ENCODE measurements around the gene CAV2.

Gene CAV2

DNA sequence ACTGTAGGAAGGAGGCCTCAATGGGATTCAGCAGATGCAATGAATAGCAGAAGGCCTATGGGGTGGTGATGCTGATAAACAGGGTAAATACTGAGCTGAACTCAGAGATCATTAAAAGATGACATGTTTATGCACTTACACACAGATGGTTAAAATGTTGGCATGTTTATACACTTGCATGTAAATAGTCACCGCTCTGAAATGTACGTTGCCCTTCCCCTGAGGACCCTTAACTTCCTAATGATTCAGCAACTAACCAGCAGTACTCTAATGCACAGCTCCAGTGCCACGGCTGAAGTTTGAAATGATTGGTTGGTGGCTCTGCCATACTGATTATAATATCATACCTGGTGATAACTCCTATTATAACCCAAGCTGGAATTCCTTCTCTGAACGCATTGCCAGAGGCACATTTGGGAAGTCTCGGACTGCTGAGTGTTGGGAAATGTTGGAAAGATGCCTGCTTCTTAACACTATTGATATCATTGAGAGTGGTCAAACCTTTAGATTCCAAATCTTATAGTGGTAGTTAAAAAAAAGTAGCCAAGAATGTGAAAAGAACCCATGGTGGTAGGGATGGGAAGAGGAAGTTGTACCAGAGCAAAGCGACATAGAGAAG is 21.6 kb downstream of the CAV2 start:
- no peak for TF ChIP-seq REST (IDR thresholded peaks at IDR 0.05; ENCODE audit: low read depth)
- TF ChIP-seq USF1 (IDR thresholded peaks at IDR 0.05): no peak
- TF ChIP-seq FOXM1 (IDR thresholded peaks at IDR 0.05; ENCODE audit: borderline replicate concordance, low read depth): no peak
- no peak for TF ChIP-seq NFIC (IDR thresholded peaks at IDR 0.05)
- no peak for TF ChIP-seq TEAD4 (IDR thresholded peaks at IDR 0.05)
- TF ChIP-seq ZBTB7A (IDR thresholded peaks at IDR 0.05; ENCODE audit: low read depth): no peak
- no peak for TF ChIP-seq YY1 (IDR thresholded peaks at IDR 0.05; ENCODE audit: low read depth)
- no peak for TF ChIP-seq EGR1 (IDR thresholded peaks at IDR 0.05)
- no peak for TF ChIP-seq CREB1 (IDR thresholded peaks at IDR 0.05; ENCODE audit: low read depth)
- TF ChIP-seq, protein P1, sequence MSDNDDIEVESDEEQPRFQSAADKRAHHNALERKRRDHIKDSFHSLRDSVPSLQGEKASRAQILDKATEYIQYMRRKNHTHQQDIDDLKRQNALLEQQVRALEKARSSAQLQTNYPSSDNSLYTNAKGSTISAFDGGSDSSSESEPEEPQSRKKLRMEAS (IDR thresholded peaks at IDR 0.05): no peak
- no peak for TF ChIP-seq RAD21 (IDR thresholded peaks at IDR 0.05; ENCODE audit: low read depth)
- TF ChIP-seq TCF12 (IDR thresholded peaks at IDR 0.05; ENCODE audit: low read depth): no peak
- TF ChIP-seq EP300 (IDR thresholded peaks at IDR 0.05; ENCODE audit: borderline replicate concordance): no peak
- TF ChIP-seq TAF1 (IDR thresholded peaks at IDR 0.05; ENCODE audit: low read depth): no peak
- no peak for TF ChIP-seq CEBPB (IDR thresholded peaks at IDR 0.05)

DNA sequence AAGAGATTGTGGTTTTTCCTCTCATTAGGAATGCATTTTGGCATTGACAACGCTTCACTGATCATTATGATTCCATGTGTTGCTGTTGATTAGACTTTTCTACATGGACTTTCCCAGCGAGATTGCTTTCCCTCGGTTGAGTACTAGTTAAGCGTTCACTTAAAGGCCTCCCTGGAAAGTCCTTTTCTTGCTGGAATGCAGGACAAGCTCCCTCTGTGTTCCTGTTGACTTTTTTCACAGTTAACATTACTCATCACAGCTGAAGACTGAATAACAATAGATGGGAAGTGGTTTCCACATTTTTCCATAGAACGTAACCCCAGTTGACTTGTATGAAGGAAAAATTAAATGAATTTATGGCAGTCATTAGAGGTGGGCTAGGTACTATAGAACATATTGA is 22.7 kb downstream of the CAV2 start:
- TF ChIP-seq FOXM1 (IDR thresholded peaks at IDR 0.05; ENCODE audit: borderline replicate concordance, low read depth) (peak; percentile 54; the same call in 1 of the 2 replicates), EP300 (IDR thresholded peaks at IDR 0.05; ENCODE audit: borderline replicate concordance) (peak; percentile 77; the same call in 1 of the 2 replicates), ZBTB7A (IDR thresholded peaks at IDR 0.05; ENCODE audit: low read depth) (no peak), CREB1 (IDR thresholded peaks at IDR 0.05; ENCODE audit: low read depth) (no peak), YY1 (IDR thresholded peaks at IDR 0.05; ENCODE audit: low read depth) (no peak), REST (IDR thresholded peaks at IDR 0.05; ENCODE audit: low read depth) (no peak), TCF12 (IDR thresholded peaks at IDR 0.05; ENCODE audit: low read depth) (peak; percentile 63), TAF1 (IDR thresholded peaks at IDR 0.05; ENCODE audit: low read depth) (no peak), USF1 (IDR thresholded peaks at IDR 0.05) (no peak), TEAD4 (IDR thresholded peaks at IDR 0.05) (peak; percentile 85), CEBPB (IDR thresholded peaks at IDR 0.05) (no peak; the same call in 1 of the 2 replicates)
- TF ChIP-seq, protein P1 (IDR thresholded peaks at IDR 0.05): no peak; the same call in 1 of the 2 replicates

DNA sequence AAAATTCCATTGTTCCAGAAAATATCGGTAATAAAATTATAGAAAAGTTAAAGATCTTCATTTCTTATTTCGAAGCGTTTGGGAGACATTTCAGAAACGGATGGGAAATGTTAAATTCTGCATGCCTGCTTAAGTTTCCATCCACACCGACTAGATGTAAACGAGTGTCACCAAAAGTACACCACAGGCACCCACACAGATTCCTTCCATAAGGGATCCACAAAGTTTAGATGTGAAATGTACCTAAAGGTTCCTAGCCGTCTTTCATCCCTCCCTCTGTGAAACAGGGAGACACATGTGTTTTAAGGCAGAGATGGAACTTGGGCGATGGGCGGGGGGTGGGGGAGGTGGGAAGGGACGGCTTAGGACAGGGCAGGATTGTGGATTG is 24.7 kb downstream of the CAV2 start:
- TF ChIP-seq TEAD4 (IDR thresholded peaks at IDR 0.05) (no peak), RAD21 (IDR thresholded peaks at IDR 0.05; ENCODE audit: low read depth) (no peak), TAF1 (IDR thresholded peaks at IDR 0.05; ENCODE audit: low read depth) (no peak), EGR1 (IDR thresholded peaks at IDR 0.05) (no peak), CEBPB (IDR thresholded peaks at IDR 0.05) (no peak), CREB1 (IDR thresholded peaks at IDR 0.05; ENCODE audit: low read depth) (no peak), TCF12 (IDR thresholded peaks at IDR 0.05; ENCODE audit: low read depth) (no peak), ZBTB7A (IDR thresholded peaks at IDR 0.05; ENCODE audit: low read depth) (no peak), EP300 (IDR thresholded peaks at IDR 0.05; ENCODE audit: borderline replicate concordance) (no peak)
- TF ChIP-seq, protein P1 (IDR thresholded peaks at IDR 0.05): no peak

DNA sequence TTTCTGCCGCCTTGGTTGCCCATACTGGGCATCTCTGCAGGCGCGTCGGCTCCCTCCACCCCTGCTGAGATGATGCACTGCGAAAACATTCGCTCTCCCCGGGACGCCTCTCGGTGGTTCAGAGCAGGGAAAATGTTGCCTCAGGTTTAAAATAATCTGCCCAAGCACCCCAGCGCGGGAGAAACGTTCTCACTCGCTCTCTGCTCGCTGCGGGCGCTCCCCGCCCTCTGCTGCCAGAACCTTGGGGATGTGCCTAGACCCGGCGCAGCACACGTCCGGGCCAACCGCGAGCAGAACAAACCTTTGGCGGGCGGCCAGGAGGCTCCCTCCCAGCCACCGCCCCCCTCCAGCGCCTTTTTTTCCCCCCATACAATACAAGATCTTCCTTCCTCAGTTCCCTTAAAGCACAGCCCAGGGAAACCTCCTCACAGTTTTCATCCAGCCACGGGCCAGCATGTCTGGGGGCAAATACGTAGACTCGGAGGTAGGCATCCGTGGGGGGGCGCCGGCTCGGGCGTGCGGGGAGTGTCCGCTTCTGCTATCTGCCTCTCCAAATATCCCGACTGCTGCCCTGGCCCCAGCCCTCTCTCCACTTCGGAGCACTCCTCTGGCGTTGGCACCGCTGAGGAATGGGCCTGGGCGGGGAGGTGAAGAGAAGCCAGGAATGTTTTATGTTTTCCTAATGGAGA is 25.2 kb downstream of the CAV2 start, which contains the start of gene CAV1:
Gene CAV1, plus strand, starts transcription at position 428 of the 689 bp plus-strand sequence. Its CDS starts 27 bp downstream, at position 455.
- TF ChIP-seq EGR1 (IDR thresholded peaks at IDR 0.05) (no peak), ZBTB7A (IDR thresholded peaks at IDR 0.05; ENCODE audit: low read depth) (no peak), CREB1 (IDR thresholded peaks at IDR 0.05; ENCODE audit: low read depth) (no peak), EP300 (IDR thresholded peaks at IDR 0.05; ENCODE audit: borderline replicate concordance) (peak; percentile 86), TCF12 (IDR thresholded peaks at IDR 0.05; ENCODE audit: low read depth) (peak; percentile 80; the same call in 1 of the 2 replicates), YY1 (IDR thresholded peaks at IDR 0.05; ENCODE audit: low read depth) (no peak), CEBPB (IDR thresholded peaks at IDR 0.05) (no peak), REST (IDR thresholded peaks at IDR 0.05; ENCODE audit: low read depth) (no peak), RAD21 (IDR thresholded peaks at IDR 0.05; ENCODE audit: low read depth) (peak; percentile 43), NFIC (IDR thresholded peaks at IDR 0.05) (peak; percentile 92), FOXM1 (IDR thresholded peaks at IDR 0.05; ENCODE audit: borderline replicate concordance, low read depth) (peak; percentile 40; the same call in 1 of the 2 replicates), USF1 (IDR thresholded peaks at IDR 0.05) (no peak), TAF1 (IDR thresholded peaks at IDR 0.05; ENCODE audit: low read depth) (no peak), TEAD4 (IDR thresholded peaks at IDR 0.05) (peak; percentile 74)
- TF ChIP-seq, protein P1 (IDR thresholded peaks at IDR 0.05): peak; percentile 28; the same call in 1 of the 2 replicates

Measured in Ishikawa (cell line).